Endothelial cell of umbilical vein (primary cell): Measurements from ENCODE around the gene PPIL6. TPM values are rescaled to one million over a fixed set of nuclear protein-coding genes. Genes with fewer than 3 reads are reported as not detected.

ENCODE experiments used
- BruUV-seq: library from RNA; stranded (reverse); fragments of 400-500 nt; replicated peaks from 2 replicates; lab custom pipeline; 2021; lab: Mats Ljungman, UMichigan
- CTCF ChIA-PET: fragments of 300-600, 350-600 bp; sonication (Branson Sonifier 250); formaldehyde crosslinking; loops from one replicate; lab custom pipeline; 2021; ENCODE audit warnings: antibody characterized with exemption, inconsistent platforms; lab: Charles Lee
- POLR2A ChIA-PET: fragments of 300-600, 350-600 bp; sonication (Branson Sonifier 250); formaldehyde crosslinking; loops from one replicate; lab custom pipeline; 2021; ENCODE audit warnings: antibody characterized with exemption, inconsistent platforms; lab: Charles Lee
- DNase-seq: peaks from one replicate; pipeline ENCODE4 v3.0.0-alpha.2; 2011; ENCODE audit warnings: low read depth, low spot score
- FAIRE-seq: peaks from 2 replicates; lab custom pipeline; 2011; peaks lifted over from hg19 to GRCh38; lab: Jason Lieb, UNC
- H2AFZ ChIP-seq: 2 replicates; pipeline ENCODE4 v1.6.0; 2012; ENCODE audit warnings: low read depth, low read length, control low read depth, inconsistent platforms
- H3K27ac ChIP-seq: 2 replicates; pipeline ENCODE4 v1.5.1; 2011; ENCODE audit warnings: low read depth, mild to moderate bottlenecking, control low read depth, low read length, moderate library complexity; ENCODE audit not compliant: insufficient read depth
- H3K27me3 ChIP-seq, 2 experiments: 2 replicates each; pipeline versions ENCODE4 v1.6.0 to v1.6.1; 2011; ENCODE audit warnings: low read length in 2 of 2, mixed read lengths in 1 of 2; ENCODE audit not compliant: control insufficient read depth in 2 of 2, insufficient read depth in 2 of 2
- H3K36me3 ChIP-seq, 2 experiments: 2 replicates in 1 of 2; 3 replicates in 1 of 2; pipeline ENCODE4 v1.5.1; 2011; ENCODE audit warnings: low read length in 2 of 2, mild to moderate bottlenecking in 1 of 2, moderate library complexity in 1 of 2; ENCODE audit not compliant: control insufficient read depth in 2 of 2, insufficient read depth in 2 of 2; ENCODE audit errors: extremely low read depth in 1 of 2
- H3K4me1 ChIP-seq: 3 replicates; pipeline ENCODE4 v1.5.1; 2011; ENCODE audit warnings: mild to moderate bottlenecking, low read length; ENCODE audit not compliant: control insufficient read depth, insufficient read depth; ENCODE audit errors: extremely low read depth
- H3K4me2 ChIP-seq: 2 replicates; pipeline ENCODE4 v1.6.1; 2011; ENCODE audit warnings: low read length, control low read depth, mixed read lengths; ENCODE audit not compliant: insufficient read depth
- H3K4me3 ChIP-seq, 3 experiments: fragments of 200-600 bp in 1 of 3; sonication (generic), shearing (Covaris generic) in 1 of 3; replicated peaks in 1 of 3; 2 replicates each; pipeline ENCODE4 v1.5.1; 2011 to 2016; ENCODE audit warnings: control low read depth in 3 of 3, low read length in 3 of 3, mild to moderate bottlenecking in 2 of 3, inconsistent platforms in 1 of 3, low read depth in 1 of 3, moderate library complexity in 1 of 3; ENCODE audit not compliant: insufficient read depth in 1 of 3
- H3K79me2 ChIP-seq: 2 replicates; pipeline ENCODE4 v1.6.0; 2012; ENCODE audit warnings: low read length, inconsistent platforms; ENCODE audit not compliant: control insufficient read depth, insufficient read depth
- H3K9ac ChIP-seq: replicated peaks from 2 replicates; pipeline ENCODE3; 2011; ENCODE audit warnings: low read length, control low read depth; ENCODE audit not compliant: insufficient read depth; ENCODE audit errors: extremely low read depth
- H3K9me1 ChIP-seq: replicated peaks from 3 replicates; pipeline ENCODE4 v1.6.0; 2011; ENCODE audit warnings: mild to moderate bottlenecking, low read length; ENCODE audit not compliant: control insufficient read depth, insufficient read depth; ENCODE audit errors: extremely low read depth
- H3K9me3 ChIP-seq: replicated peaks from 2 replicates; pipeline ENCODE4 v1.5.1; 2012; ENCODE audit warnings: low read length, inconsistent platforms; ENCODE audit not compliant: control insufficient read depth, insufficient read depth
- H4K20me1 ChIP-seq: replicated peaks from 2 replicates; pipeline ENCODE3; 2011; ENCODE audit warnings: mild to moderate bottlenecking, low read length; ENCODE audit not compliant: control insufficient read depth, insufficient read depth; ENCODE audit errors: extremely low read depth
- CTCF ChIP-seq, 2 donors: IDR thresholded peaks; 1 replicate in 1 of 2; 2 replicates in 1 of 2; pipeline ENCODE4 v1.5.1; 2011; ENCODE audit warnings: low read length in 2 of 2, mild to moderate bottlenecking in 2 of 2, moderate library complexity in 2 of 2, control low read depth in 1 of 2, inconsistent platforms in 1 of 2, low read depth in 1 of 2; ENCODE audit not compliant: insufficient read depth in 1 of 2; ENCODE audit errors: extremely low read depth in 1 of 2
- EZH2 ChIP-seq: IDR thresholded peaks from 2 replicates; pipeline ENCODE4 v1.6.1; 2012; ENCODE audit warnings: borderline replicate concordance, low read depth, mild to moderate bottlenecking, moderate library complexity, low read length, inconsistent platforms; ENCODE audit not compliant: severe bottlenecking
- FOS ChIP-seq: IDR thresholded peaks from 2 replicates; pipeline ENCODE4 v1.6.1; 2011; ENCODE audit warnings: mild to moderate bottlenecking, low read length, moderate library complexity, borderline replicate concordance; ENCODE audit not compliant: insufficient read depth
- GATA2 ChIP-seq: IDR thresholded peaks from 2 replicates; pipeline ENCODE4 v1.7.0; 2011; ENCODE audit warnings: low read depth, mild to moderate bottlenecking, moderate library complexity, mixed read lengths, low read length; ENCODE audit not compliant: insufficient read length, insufficient read depth
- JUN ChIP-seq: IDR thresholded peaks from 2 replicates; pipeline ENCODE4 v1.6.1; 2011; ENCODE audit warnings: borderline replicate concordance, low read depth; ENCODE audit not compliant: insufficient read length, insufficient read depth
- MAX ChIP-seq: IDR thresholded peaks from 2 replicates; pipeline ENCODE4 v1.6.1; 2011; ENCODE audit not compliant: insufficient read depth, insufficient read length
- MYC ChIP-seq: IDR thresholded peaks from one replicate; pipeline ENCODE4 v1.6.1; 2011; ENCODE audit warnings: mild to moderate bottlenecking, low read depth, low read length
- POLR2A ChIP-seq: IDR thresholded peaks from 2 replicates; pipeline ENCODE4 v1.6.1; 2012; ENCODE audit warnings: low read depth, mild to moderate bottlenecking, control low read depth, low read length
- POLR2AphosphoS5 ChIP-seq: IDR thresholded peaks from 2 replicates; pipeline ENCODE4 v1.6.1; 2012; ENCODE audit warnings: low read depth, mild to moderate bottlenecking, control low read depth, low read length, moderate library complexity; ENCODE audit not compliant: insufficient read depth
- dilution Hi-C: fragments of 300-500 bp; cut with MboI; formaldehyde crosslinking; loops from one replicate; pipeline ENCODE4 v1.15.0; 2019; ENCODE audit warnings: low sequenced_read_pairs; ENCODE audit not compliant: extremely low pct_ligation_motif_present
- intact Hi-C: fragments of 100-400 bp; cut with micrococcal nuclease; formaldehyde crosslinking; loops from one replicate; pipeline ENCODE4 v1.10.0; 2022
- polyA plus RNA-seq, 4 experiments: library from polyadenylated mRNA; depleted of rRNA in 3 of 4; stranded (reverse) in 3 of 4; unstranded in 1 of 4; fragments of >200 nt; gene quantifications; 2 replicates each; pipeline versions ENCODE4 v1.2.1 to v1.2.3, GENCODE V29; 2011 to 2012; ENCODE audit warnings: missing spikeins in 1 of 4
- total RNA-seq: library from RNA; stranded (reverse); gene quantifications from 2 replicates; pipeline ENCODE4 v1.2.3, GENCODE V29; 2021

The PPIL6 gene
- total and polyA plus RNA-seq, 2 donors (not counting 3 experiments of a cell fraction or from before 2014, with no cell fraction given), result 0.11 to 0.33 TPM

GRCh38 chr6:109396046-109396718, 44.2 kb downstream of the PPIL6 start:
- no peak overlapping the region for H3K4me2 ChIP-seq
- H3K9ac ChIP-seq, result no peak overlapping the region
- no peaks in the 10 kb centered on the region for H3K4me1 ChIP-seq
- no peak overlapping the region for H3K27ac ChIP-seq
- dilution Hi-C loops (no loop called here), intact Hi-C loops (no loop called here)
- peaks cover 0 to 4% of the 10 kb centered on the region in 2 experiments for H3K27me3 ChIP-seq
- DNase-seq (no peak), FAIRE-seq (no peak)
- H3K4me3 ChIP-seq, result no peak overlapping the region
- CTCF ChIA-PET, result interaction anchor here (0.6 to 3.1 kb wide), 3 partner anchors 12 to 320 kb away, joined by 3 to 41 read pairs (median 6); no protein-coding TSS in a partner anchor
- H3K9me1 ChIP-seq, result no peaks in the 10 kb centered on the region
- no peaks in the 10 kb centered on the region for H3K9me3 ChIP-seq
- POLR2A ChIA-PET, result no interaction called here
- H4K20me1 ChIP-seq, result no peaks in the 10 kb centered on the region
- no TSS peak for BruUV-seq
- no peaks in the 10 kb centered on the region for H3K79me2 ChIP-seq
- no peaks in the 10 kb centered on the region for H3K36me3 ChIP-seq
- H2AFZ ChIP-seq, result no peak overlapping the region
- no peak for TF ChIP-seq CTCF (IDR thresholded peaks at IDR 0.05; ENCODE audit: extremely low read depth in 1 of 2, insufficient read depth in 1 of 2, low read depth in 1 of 2, low read length in 2 of 2)

GRCh38 chr6:109393886-109394281, 46.5 kb downstream of the PPIL6 start:
- Histone ChIP-seq H2AFZ (no peak overlapping the region), H3K4me1 (no peaks in the 10 kb centered on the region), H3K36me3 (no peaks in the 10 kb centered on the region), H3K9ac (no peak overlapping the region), H3K9me1 (no peaks in the 10 kb centered on the region), H4K20me1 (no peaks in the 10 kb centered on the region), H3K27ac (no peak overlapping the region), H3K4me2 (no peak overlapping the region), H3K79me2 (no peaks in the 10 kb centered on the region), H3K4me3 (no peak overlapping the region), H3K9me3 (no peaks in the 10 kb centered on the region), H3K27me3 (peaks cover 0 to 5% of the 10 kb centered on the region in 2 experiments)
- no peak for TF ChIP-seq POLR2A
- TF ChIP-seq POLR2AphosphoS5, result no peak
- TF ChIP-seq MYC, result no peak
- TF ChIP-seq MAX, result no peak
- TF ChIP-seq CTCF (IDR thresholded peaks at IDR 0.05; ENCODE audit: extremely low read depth in 1 of 2, insufficient read depth in 1 of 2, low read depth in 1 of 2, low read length in 2 of 2), result no peak
- TF ChIP-seq JUN, result no peak
- TF ChIP-seq EZH2, result no peak
- TF ChIP-seq FOS, result no peak
- no peak for TF ChIP-seq GATA2
- BruUV-seq, result no TSS peak
- ChIA-PET CTCF (interaction anchor here (1.1 to 2.2 kb wide), 4 partner anchors 9 to 206 kb away, joined by 3 to 24 read pairs (median 4); partner anchors contain the start of gene SMPD2), POLR2A (no interaction called here)
- no peak for FAIRE-seq
- intact Hi-C loops, result no loop called here
- dilution Hi-C loops, result no loop called here
- DNase-seq, result no peak
